Body of pancreas (tissue), 4 donors: ENCODE results near the gene NEK10. TPM values are rescaled to one million over a fixed set of nuclear protein-coding genes. Genes with fewer than 3 reads are reported as not detected.

Experiments
- ATAC-seq: fragments of 150-250 bp; one replicate; pipeline ENCODE4 v1.9.1; 2016
- DNase-seq, 4 donors: peaks; one replicate each; pipeline ENCODE4 v3.0.0-alpha.2; 2019
- H3K27ac ChIP-seq, 4 donors: fragments of 200-600 bp; sonication (generic); 1 replicate in 3 of 4; 2 replicates in 1 of 4; pipeline versions ENCODE4 v1.5.1 to v1.6.1; 2016 to 2019; ENCODE audit warnings: mild to moderate bottlenecking in 1 of 4, mixed read lengths in 1 of 4, moderate library complexity in 1 of 4
- H3K27me3 ChIP-seq, 2 donors: fragments of 200-600 bp; sonication (generic); one replicate each; pipeline ENCODE4 v1.6.0; 2016; ENCODE audit warnings: mild to moderate bottlenecking in 1 of 2
- H3K36me3 ChIP-seq, 2 donors: fragments of 200-600 bp; sonication (generic); replicated peaks in 1 of 2; 2 replicates each; pipeline ENCODE4 v1.5.1; 2016; ENCODE audit warnings: low read depth in 2 of 2; ENCODE audit not compliant: insufficient read depth in 1 of 2
- H3K4me1 ChIP-seq: fragments of 200-600 bp; sonication (generic); one replicate; pipeline ENCODE4 v1.6.0; 2016
- H3K4me3 ChIP-seq, 2 donors: fragments of 200-600 bp; sonication (generic); 1 replicate in 1 of 2; 2 replicates in 1 of 2; pipeline ENCODE4 v1.5.1; 2016 to 2019
- H3K9me3 ChIP-seq, 3 donors: fragments of 200-600 bp; sonication (generic); 1 replicate in 2 of 3; 2 replicates in 1 of 3; pipeline ENCODE4 v1.5.1; 2016
- CTCF ChIP-seq, 7 experiments: fragments of 450-650 bp in 4 of 7; fragments of 200-600 bp in 3 of 7; sonication (generic) in 3 of 7; IDR thresholded peaks; one replicate each; pipeline ENCODE4 v1.5.1; 2016 to 2019; ENCODE audit warnings: antibody characterized with exemption in 7 of 7
- POLR2A ChIP-seq, 3 donors: fragments of 450-650 bp; IDR thresholded peaks; one replicate each; pipeline ENCODE4 v1.6.1; 2016; ENCODE audit warnings: antibody characterized with exemption in 3 of 3, mild to moderate bottlenecking in 2 of 3
- WGBS, 2 donors: methylation state at CpG; one replicate each; pipeline ENCODE4 v1.1.5; 2017; 5-methylcytosine and 5-hydroxymethylcytosine counted together
- intact Hi-C: fragments of 100-400 bp; cut with DNase I; formaldehyde crosslinking; loops from one replicate; pipeline ENCODE4 v1.15.1; 2023
- total RNA-seq, 2 donors: library from RNA; depleted of rRNA; stranded (reverse); fragments of >200 nt; gene quantifications; one replicate each; pipeline ENCODE4 v1.1.0, GENCODE V29; 2016

NEK10 gene
- total RNA-seq, 2 donors from 2014 or later, result 0.33 to 0.78 TPM

- Histone ChIP-seq H3K27ac (no peak overlapping the region), H3K4me1 (no peaks in the 10 kb centered on the region)
These were observed 17.1 kb downstream of the NEK10 start for GRCh38 chr3:27352047-27352446.

GRCh38 chr3:27349832-27350231 is 19.4 kb downstream of the NEK10 start:
- no peak overlapping the region for H3K4me3 ChIP-seq
- H3K9me3 ChIP-seq, result no peaks in the 10 kb centered on the region
- no peak overlapping the region for H3K27ac ChIP-seq
- no peaks in the 10 kb centered on the region for H3K36me3 ChIP-seq
- no peak for TF ChIP-seq POLR2A (IDR thresholded peaks at IDR 0.05)
- TF ChIP-seq CTCF (IDR thresholded peaks at IDR 0.05), result no peak
- DNase-seq (no peak), ATAC-seq (no peak)
- H3K27me3 ChIP-seq, result no peaks in the 10 kb centered on the region
- intact Hi-C loops, result no loop called here
- no peaks in the 10 kb centered on the region for H3K4me1 ChIP-seq
- 78 to 87% methylated on average over 3 of the region's 3 CpGs for WGBS, 2 donors

More at GRCh38 chr3:27352047-27352446, 17.1 kb downstream of the NEK10 start:
- intact Hi-C loops, result no loop called here
- Histone ChIP-seq H3K4me3 (no peak overlapping the region), H3K27me3 (no peaks in the 10 kb centered on the region), H3K9me3 (no peaks in the 10 kb centered on the region), H3K36me3 (no peaks in the 10 kb centered on the region)
- TF ChIP-seq POLR2A (IDR thresholded peaks at IDR 0.05) (no peak), CTCF (IDR thresholded peaks at IDR 0.05) (no peak)
- DNase-seq (no peak), ATAC-seq (no peak)
- 58 to 59% methylated on average over 3 of the region's 3 CpGs for WGBS, 2 donors

GRCh38 chr3:27345959-27346865 is 23.0 kb downstream of the NEK10 start:
- H3K27me3 ChIP-seq, result no peaks in the 10 kb centered on the region
- no peaks in the 10 kb centered on the region for H3K9me3 ChIP-seq
- no peak for ATAC-seq
- intact Hi-C loops, result no loop called here
- no peak for DNase-seq
- TF ChIP-seq CTCF (IDR thresholded peaks at IDR 0.05), result no peak
- TF ChIP-seq POLR2A (IDR thresholded peaks at IDR 0.05), result no peak
- no peaks in the 10 kb centered on the region for H3K4me1 ChIP-seq
- WGBS, 2 donors, result 79 to 84% methylated on average over 11 of the region's 11 CpGs
- H3K36me3 ChIP-seq, result no peaks in the 10 kb centered on the region
- H3K4me3 ChIP-seq, result no peak overlapping the region
- no peak overlapping the region for H3K27ac ChIP-seq

GRCh38 chr3:27345493-27345892 is 23.7 kb downstream of the NEK10 start:
- no peak for TF ChIP-seq POLR2A (IDR thresholded peaks at IDR 0.05)
- no peak for TF ChIP-seq CTCF (IDR thresholded peaks at IDR 0.05)
- Histone ChIP-seq H3K27ac (no peak overlapping the region), H3K4me3 (no peak overlapping the region), H3K27me3 (no peaks in the 10 kb centered on the region), H3K36me3 (no peaks in the 10 kb centered on the region), H3K4me1 (no peaks in the 10 kb centered on the region), H3K9me3 (no peaks in the 10 kb centered on the region)
- DNase-seq (no peak), ATAC-seq (peak; percentile 27)
- WGBS, 2 donors, result 45 to 59% methylated on average over 5 of the region's 5 CpGs
- intact Hi-C loops, result no loop called here

GRCh38 chr3:27345045-27345444 is 24.1 kb downstream of the NEK10 start:
- Histone ChIP-seq H3K4me1 (no peaks in the 10 kb centered on the region), H3K27me3 (no peaks in the 10 kb centered on the region), H3K9me3 (peaks cover 0 to 1% (median 0%) of the 10 kb centered on the region in 3 donors), H3K27ac (no peak overlapping the region), H3K4me3 (no peak overlapping the region), H3K36me3 (no peaks in the 10 kb centered on the region)
- ATAC-seq (no peak), DNase-seq (no peak)
- intact Hi-C loops, result no loop called here
- TF ChIP-seq POLR2A (IDR thresholded peaks at IDR 0.05), result no peak
- no peak for TF ChIP-seq CTCF (IDR thresholded peaks at IDR 0.05)
- 81 to 94% methylated on average over 2 of the region's 2 CpGs for WGBS, 2 donors
